ENCODE measurements around the gene NOC2L.

NOC2L gene

GRCh38 chr1:970242-970972, 11.4 kb upstream of the NOC2L start:
- no peak overlapping the region for H3K4me3 ChIP-seq (ENCODE audit: low read depth, low read length)
- no peak for TF ChIP-seq CTCF (IDR thresholded peaks at IDR 0.05; ENCODE audit: low read depth, low read length)
- no peak for DNase-seq (ENCODE audit: low read depth, low spot score)
- in situ Hi-C loops (cut with HindIII; ENCODE audit: low sequenced_read_pairs) = no loop called here

- DNase-seq (ENCODE audit: low read depth, low spot score) = no peak
- no peak overlapping the region for H3K4me3 ChIP-seq (ENCODE audit: low read depth, low read length)
- in situ Hi-C loops (cut with HindIII; ENCODE audit: low sequenced_read_pairs) = no loop called here
- no peak for TF ChIP-seq CTCF (IDR thresholded peaks at IDR 0.05; ENCODE audit: low read depth, low read length)
Observed at GRCh38 chr1:969260-969855, 10.3 kb upstream of the NOC2L start.

- in situ Hi-C loops (cut with HindIII; ENCODE audit: low sequenced_read_pairs) = no loop called here
- H3K4me3 ChIP-seq (ENCODE audit: low read depth, low read length) = no peak overlapping the region
- DNase-seq (ENCODE audit: low read depth, low spot score) = no peak
- TF ChIP-seq CTCF (IDR thresholded peaks at IDR 0.05; ENCODE audit: low read depth, low read length) = no peak
Observed at GRCh38 chr1:967466-968343, 8.6 kb upstream of the NOC2L start.

- peak; percentile 51 for DNase-seq (ENCODE audit: low read depth, low spot score)
- in situ Hi-C loops (cut with HindIII; ENCODE audit: low sequenced_read_pairs) = no loop called here
- H3K4me3 ChIP-seq (ENCODE audit: low read depth, low read length) = peak overlapping the region; percentile 55
- no peak for TF ChIP-seq CTCF (IDR thresholded peaks at IDR 0.05; ENCODE audit: low read depth, low read length)
Observed at GRCh38 chr1:966704-967300, 7.7 kb upstream of the NOC2L start.

- TF ChIP-seq CTCF (IDR thresholded peaks at IDR 0.05; ENCODE audit: low read depth, low read length) = no peak
- peak; percentile 35 for DNase-seq (ENCODE audit: low read depth, low spot score)
- H3K4me3 ChIP-seq (ENCODE audit: low read depth, low read length) = peak within 1 kb of the TSS; percentile 55
- in situ Hi-C loops (cut with HindIII; ENCODE audit: low sequenced_read_pairs) = no loop called here
Observed at GRCh38 chr1:966135-966703, 7.2 kb upstream of the NOC2L start, which contains the start of gene PLEKHN1. Gene PLEKHN1, plus strand, starts transcription at chr1:966482. Its CDS starts 50 bp downstream, at chr1:966532.

Measured in astrocyte of the spinal cord (primary cell).